Measurements from ENCODE around the gene CCDC39. TPM values are rescaled to one million over a fixed set of nuclear protein-coding genes. Genes with fewer than 3 reads are reported as not detected.

CCDC39 gene
- total and polyA plus RNA-seq, 2 of the 13 experiments (the other 11 are each of a cell fraction or from before 2014, with no cell fraction given): not detected

- no peak for DNase-seq (ENCODE audit: low spot score)
- no peak overlapping the region for H3K27ac ChIP-seq (ENCODE audit: extremely low read length, insufficient read depth, low read length)
- H4K20me1 ChIP-seq (ENCODE audit: insufficient read depth, low read length): no peaks in the 10 kb centered on the region
- H3K79me2 ChIP-seq (ENCODE audit: insufficient read depth, low read length): no peaks in the 10 kb centered on the region
- no peaks in the 10 kb centered on the region for H3K36me3 ChIP-seq (replicated peaks in 1 of 2; ENCODE audit: control insufficient read depth in 1 of 2, insufficient read depth in 2 of 2, low read length in 2 of 2)
- no peak for ATAC-seq
- ChIA-PET POLR2A (no interaction called here), CTCF (ENCODE audit: low intra/inter-chr PET ratio, low total read pairs) (no interaction called here)
- no peak for FAIRE-seq
- BruUV-seq (replicated peaks): no TSS peak
- H3K4me3 ChIP-seq (replicated peaks in 1 of 3; ENCODE audit: insufficient read depth in 1 of 3, low read depth in 2 of 3, low read length in 3 of 3): no peak overlapping the region
- 7% methylated on average over 3 of the region's 3 CpGs for WGBS (ENCODE audit: low lambda C conversion rate)
- H3K4me1 ChIP-seq (ENCODE audit: insufficient read depth, low read length): no peaks in the 10 kb centered on the region
- no peak overlapping the region for H3K9ac ChIP-seq (ENCODE audit: insufficient read depth, low read depth, low read length)
- intact Hi-C loops (cut with micrococcal nuclease; ENCODE audit: unreplicated experiment) (no loop called here), in situ Hi-C loops (cut with HindIII; ENCODE audit: extremely low pct_ligation_motif_present, low pct_unique_long_range_greater_than_20kb) (loop anchor here (25.0 kb wide), 1 partner anchor 763 kb away; no protein-coding TSS in a partner anchor)
- 0 out of 5 replicates have a peak, but pooled peaks cover 0 to 3% of the 10 kb centered on the region in 2 experiments for H3K27me3 ChIP-seq (ENCODE audit: control insufficient read depth in 1 of 2, insufficient read depth in 2 of 2, low read length in 2 of 2)
- H3K4me2 ChIP-seq (ENCODE audit: low read depth, low read length): no peak overlapping the region
- H3K9me3 ChIP-seq (ENCODE audit: low read length): no peaks in the 10 kb centered on the region
- H2AFZ ChIP-seq (ENCODE audit: low read length): no peak overlapping the region
- TF ChIP-seq TBX2 (CRISPR knock-in tag; IDR thresholded peaks at IDR 0.05; ENCODE audit: borderline replicate concordance): no peak
- TF ChIP-seq ZEB1 (IDR thresholded peaks at IDR 0.05; ENCODE audit: insufficient replicate concordance, low read depth): no peak
- TF ChIP-seq ZNF354B (CRISPR knock-in tag; IDR thresholded peaks at IDR 0.05): no peak
- TF ChIP-seq ZSCAN12 (CRISPR knock-in tag; IDR thresholded peaks at IDR 0.05): no peak
- no peak for TF ChIP-seq DRAP1 (CRISPR knock-in tag; IDR thresholded peaks at IDR 0.05)
- TF ChIP-seq ZNF367 (CRISPR knock-in tag; IDR thresholded peaks at IDR 0.05; ENCODE audit: borderline replicate concordance): no peak
- no peak for TF ChIP-seq ZNF468 (CRISPR knock-in tag; IDR thresholded peaks at IDR 0.05)
- no peak for TF ChIP-seq ZNF670 (CRISPR knock-in tag; IDR thresholded peaks at IDR 0.05; ENCODE audit: borderline replicate concordance)
- no peak for TF ChIP-seq ZNF784 (CRISPR knock-in tag; IDR thresholded peaks at IDR 0.05; ENCODE audit: borderline replicate concordance)
- no peak for TF ChIP-seq SSRP1 (CRISPR knock-in tag; IDR thresholded peaks at IDR 0.05)
- no peak for TF ChIP-seq DPF2 (CRISPR knock-in tag; IDR thresholded peaks at IDR 0.05; ENCODE audit: borderline replicate concordance, low read depth)
- TF ChIP-seq GMEB1 (CRISPR knock-in tag; IDR thresholded peaks at IDR 0.05; ENCODE audit: borderline replicate concordance): no peak
- no peak for TF ChIP-seq MAFF (IDR thresholded peaks at IDR 0.05; ENCODE audit: low read depth, low read length)
- no peak for TF ChIP-seq ERF (CRISPR knock-in tag; IDR thresholded peaks at IDR 0.05)
- TF ChIP-seq RARG (CRISPR knock-in tag; IDR thresholded peaks at IDR 0.05; ENCODE audit: low read depth): no peak
- TF ChIP-seq THAP8 (CRISPR knock-in tag; IDR thresholded peaks at IDR 0.05; ENCODE audit: borderline replicate concordance): no peak
- TF ChIP-seq RERE (CRISPR knock-in tag; IDR thresholded peaks at IDR 0.05; ENCODE audit: low read depth): no peak
Observed at GRCh38 chr3:180575571-180575970, 103.7 kb downstream of the CCDC39 start.

Data from HepG2 (cell line).